GM23338 (cell line): ENCODE data around the gene MATN3. TPM values are rescaled to one million over a fixed set of nuclear protein-coding genes. Genes with fewer than 3 reads are reported as not detected.

Experiments
- ATAC-seq: fragments of 200-7000 bp; cut with Tn5 transposase; 3 replicates; pipeline ENCODE4 v1.9.1; 2020
- DNase-seq: peaks from one replicate; pipeline ENCODE4 v3.0.0-alpha.2; 2015; ENCODE audit warnings: low spot score
- H2AFZ ChIP-seq: fragments of 200-600 bp; sonication (generic); 2 replicates; pipeline ENCODE4 v1.8.0; 2016; ENCODE audit warnings: antibody characterized with exemption, mild to moderate bottlenecking, moderate library complexity
- H3F3A ChIP-seq: fragments of 200-600 bp; sonication (generic); replicated peaks from 2 replicates; pipeline ENCODE4 v1.8.0; 2017; ENCODE audit warnings: antibody characterized with exemption, mixed run types, low read depth
- H3K27ac ChIP-seq: fragments of 200-600 bp; sonication (generic); 2 replicates; pipeline ENCODE4 v1.6.1; 2016; ENCODE audit warnings: low read depth
- H3K27me3 ChIP-seq: fragments of 200-600 bp; sonication (generic); 2 replicates; pipeline ENCODE4 v1.8.0; 2016; ENCODE audit warnings: mild to moderate bottlenecking, mixed run types, moderate library complexity; ENCODE audit not compliant: insufficient read depth
- H3K36me3 ChIP-seq: fragments of 200-600 bp; sonication (generic); 2 replicates; pipeline ENCODE4 v1.8.0; 2016; ENCODE audit warnings: mild to moderate bottlenecking; ENCODE audit not compliant: insufficient read depth
- H3K4me1 ChIP-seq: fragments of 200-600 bp; sonication (generic); 2 replicates; pipeline ENCODE4 v1.8.0; 2016; ENCODE audit warnings: mild to moderate bottlenecking, moderate library complexity; ENCODE audit not compliant: insufficient read depth
- H3K4me2 ChIP-seq: fragments of 200-600 bp; sonication (generic); 2 replicates; pipeline ENCODE4 v1.7.1; 2017; ENCODE audit warnings: mixed run types
- H3K4me3 ChIP-seq: fragments of 200-600 bp; sonication (generic); 2 replicates; pipeline ENCODE4 v1.6.1; 2016; ENCODE audit warnings: mixed run types
- H3K79me2 ChIP-seq: fragments of 200-600 bp; sonication (generic); replicated peaks from 2 replicates; pipeline ENCODE4 v1.8.0; 2017; ENCODE audit warnings: mild to moderate bottlenecking; ENCODE audit not compliant: insufficient read depth
- H3K9me2 ChIP-seq: fragments of 200-600 bp; sonication (generic); 2 replicates; pipeline ENCODE4 v1.8.0; 2017; ENCODE audit not compliant: insufficient read depth
- H4K20me1 ChIP-seq: fragments of 200-600 bp; sonication (generic); replicated peaks from 2 replicates; pipeline ENCODE4 v1.8.0; 2017; ENCODE audit warnings: mild to moderate bottlenecking; ENCODE audit not compliant: insufficient read depth
- H3K27ac Mint-ChIP-seq: 2 replicates; pipeline ENCODE4 v1.8.0; 2020; ENCODE audit warnings: inconsistent platforms, mild to moderate bottlenecking, moderate library complexity, mixed read lengths
- H3K27me3 Mint-ChIP-seq: 3 replicates; pipeline ENCODE4 v1.8.0; 2022; ENCODE audit warnings: low read depth, mild to moderate bottlenecking, moderate library complexity, mixed read lengths, inconsistent platforms; ENCODE audit not compliant: insufficient read depth, poor library complexity
- H3K36me3 Mint-ChIP-seq: 3 replicates; pipeline ENCODE4 v1.8.0; 2021; ENCODE audit warnings: low read depth, mild to moderate bottlenecking, inconsistent platforms, moderate library complexity, mixed read lengths
- H3K4me1 Mint-ChIP-seq: 3 replicates; pipeline ENCODE4 v1.8.0; 2020; ENCODE audit warnings: mild to moderate bottlenecking, inconsistent platforms, mixed read lengths
- H3K4me3 Mint-ChIP-seq: 3 replicates; pipeline ENCODE4 v1.8.0; 2021; ENCODE audit warnings: moderate library complexity, mild to moderate bottlenecking, inconsistent platforms, mixed read lengths
- H3K9me3 Mint-ChIP-seq: 3 replicates; pipeline ENCODE4 v1.8.0; 2020; ENCODE audit warnings: moderate library complexity, mild to moderate bottlenecking, inconsistent platforms, mixed read lengths
- CREB1 ChIP-seq: fragments of 250-450 bp; sonication (Bioruptor Pico); IDR thresholded peaks from 2 replicates; pipeline ENCODE4 v1.5.0; 2020; ENCODE audit warnings: low read depth, mild to moderate bottlenecking, moderate library complexity
- ETS1 ChIP-seq: IDR thresholded peaks from 2 replicates; pipeline ENCODE4 v1.6.1; 2016; ENCODE audit warnings: antibody characterized with exemption
- EZH2phosphoT487 ChIP-seq: fragments of 200-600 bp; sonication (generic); IDR thresholded peaks from one replicate; pipeline ENCODE4 v1.8.1; 2018; ENCODE audit warnings: antibody characterized with exemption; ENCODE audit not compliant: unreplicated experiment
- JUNB ChIP-seq: IDR thresholded peaks from one replicate; pipeline ENCODE4 v1.6.1; 2016; ENCODE audit warnings: antibody characterized with exemption; ENCODE audit not compliant: unreplicated experiment
- NANOG ChIP-seq: IDR thresholded peaks from 2 replicates; pipeline ENCODE4 v1.6.1; 2016; ENCODE audit warnings: antibody characterized with exemption, borderline replicate concordance
- REST ChIP-seq: IDR thresholded peaks from one replicate; pipeline ENCODE4 v1.6.1; 2018; ENCODE audit warnings: antibody characterized with exemption; ENCODE audit not compliant: unreplicated experiment
- ZNF331 ChIP-seq: fragments of 250-450 bp; sonication (Bioruptor Pico); IDR thresholded peaks from 2 replicates; pipeline ENCODE4 v1.5.0; 2020; ENCODE audit warnings: low read depth, mild to moderate bottlenecking, moderate library complexity
- ZNF462 ChIP-seq: fragments of 250-450 bp; sonication (Bioruptor Pico); IDR thresholded peaks from 2 replicates; pipeline ENCODE4 v1.5.0; 2020; ENCODE audit warnings: mild to moderate bottlenecking, moderate library complexity
- polyA plus RNA-seq: library from polyadenylated mRNA; unstranded; fragments of >200 nt; fragmentation: Nextera tagmentation; extraction: Ambion mirVana; gene quantifications from 2 replicates; pipeline ENCODE4 v1.2.1, GENCODE V29; 2016
- total RNA-seq: library from RNA; depleted of rRNA; stranded (reverse); fragments of >200 nt; shearing (Covaris generic); gene quantifications from 2 replicates; pipeline ENCODE4 v1.2.3, GENCODE V29; 2014

Gene MATN3
- total and polyA plus RNA-seq, 2 experiments from 2014 or later = 4.6 to 6.4 TPM

- ATAC-seq = no peak
- Mint-ChIP-seq H3K27ac (no peak overlapping the region), H3K9me3 (no peaks in the 10 kb centered on the region)
Measured at GRCh38 chr2:19993731-19994130, 18.7 kb downstream of the MATN3 start.

More at GRCh38 chr2:19993731-19994130, 18.7 kb downstream of the MATN3 start:
- Mint-ChIP-seq H3K27me3 (peaks cover 5% of the 10 kb centered on the region), H3K4me1 (peaks cover 13% of the 10 kb centered on the region), H3K36me3 (no peaks in the 10 kb centered on the region), H3K4me3 (no peak overlapping the region)
- no peak overlapping the region for H2AFZ ChIP-seq
- H3K4me2 ChIP-seq = no peak overlapping the region
- H3K79me2 ChIP-seq = peaks cover 5% of the 10 kb centered on the region
- peaks cover 7% of the 10 kb centered on the region for H3F3A ChIP-seq
- no peaks in the 10 kb centered on the region for H3K36me3 ChIP-seq
- H3K27ac ChIP-seq = no peak overlapping the region
- H4K20me1 ChIP-seq = no peaks in the 10 kb centered on the region; the same call in 1 of the 2 replicates
- no peak for DNase-seq
- no peak overlapping the region for H3K4me3 ChIP-seq
- peaks cover 8% of the 10 kb centered on the region; the same call in 1 of the 2 replicates for H3K4me1 ChIP-seq
- no peak for TF ChIP-seq NANOG
- TF ChIP-seq ZNF462 (CRISPR knock-in tag) = no peak
- no peak for TF ChIP-seq EZH2phosphoT487
- TF ChIP-seq ZNF331 (CRISPR knock-in tag) = no peak
- no peak for TF ChIP-seq ETS1
- no peak for TF ChIP-seq CREB1
- TF ChIP-seq JUNB = no peak
- no peak for TF ChIP-seq REST
- no peaks in the 10 kb centered on the region for H3K27me3 ChIP-seq
- no peaks in the 10 kb centered on the region for H3K9me2 ChIP-seq
